Adipose tissue (tissue), 3 donors: ENCODE results near the gene KRTAP4-9. TPM values are rescaled to one million over a fixed set of nuclear protein-coding genes. Genes with fewer than 3 reads are reported as not detected.

Experiments
- H3K27ac ChIP-seq: one replicate; pipeline ENCODE4 v1.5.1; 2013; ENCODE audit warnings: low read depth, low read length
- WGBS, 3 donors: extraction: QIAGEN DNeasy Blood & Tissue Kit; methylation state at CpG; one replicate each; pipeline ENCODE4 v1.1.7; 2013; 5-methylcytosine and 5-hydroxymethylcytosine counted together
- polyA plus RNA-seq, 3 donors: library from polyadenylated mRNA; stranded (reverse); fragments of 200-250 nt; gene quantifications; one replicate each; pipeline ENCODE4 v1.2.3, GENCODE V29; 2013
- donor health status: healthy with polysubstance abuse.
- donor health status: Bipolar disorder and iron deficiency.
- donor health status: healthy.

The KRTAP4-9 gene
- polyA plus RNA-seq, 3 donors, result not detected

GRCh38 chr17:41150026-41150425 is 44.8 kb downstream of the KRTAP4-9 start:
- 80 to 83% (median 83%) methylated on average over 4 of the region's 4 CpGs for WGBS, 3 donors

GRCh38 chr17:41151525-41151924 is 46.3 kb downstream of the KRTAP4-9 start:
- H3K27ac ChIP-seq, result no peak overlapping the region
- 70 to 81% (median 76%) methylated on average over 2 of the region's 2 CpGs for WGBS, 3 donors

More at GRCh38 chr17:41150026-41150425, 44.8 kb downstream of the KRTAP4-9 start:
- H3K27ac ChIP-seq, result no peak overlapping the region

GRCh38 chr17:41153856-41154255 is 48.7 kb downstream of the KRTAP4-9 start:
- H3K27ac ChIP-seq, result no peak overlapping the region
- WGBS, 3 donors, result 8 to 18% (median 10%) methylated on average over 2 of the region's 2 CpGs

Other genes with a start within 250 kb of the KRTAP4-9 start
- not detected for gene KRT12, start 238.2 kb upstream of the KRTAP4-9 start, polyA plus RNA-seq
- 1 to 10 TPM in 1 of 3 donors, under 1 TPM in 2; 0.03 to 6.9 (median 0.22) TPM for gene KRT20, start 220.1 kb upstream of the KRTAP4-9 start, polyA plus RNA-seq
- 1 to 10 TPM in 1 of 3 donors, under 1 TPM in 2; 0.61 to 1.8 (median 0.89) TPM for gene KRT23, start 167.7 kb upstream of the KRTAP4-9 start, polyA plus RNA-seq
- gene KRT39, start 138.4 kb upstream of the KRTAP4-9 start, polyA plus RNA-seq, result under 1 TPM in 1 of 3 donors, not detected in 2; 0.06 TPM
- under 1 TPM in 1 of 3 donors, not detected in 2; 0.15 TPM for gene KRT40, start 121.1 kb upstream of the KRTAP4-9 start, polyA plus RNA-seq
- gene KRTAP3-3, start 111.2 kb upstream of the KRTAP4-9 start, polyA plus RNA-seq, result not detected
- not detected for gene KRTAP3-2, start 105.5 kb upstream of the KRTAP4-9 start, polyA plus RNA-seq
- not detected for gene KRTAP3-1, start 96.3 kb upstream of the KRTAP4-9 start, polyA plus RNA-seq
- gene KRTAP1-5, start 78.2 kb upstream of the KRTAP4-9 start, polyA plus RNA-seq, result under 1 TPM in 1 of 3 donors, not detected in 2; 0.07 TPM
- gene KRTAP1-4, start 75.2 kb upstream of the KRTAP4-9 start, polyA plus RNA-seq, result not detected
- gene KRTAP1-3, start 70.5 kb upstream of the KRTAP4-9 start, polyA plus RNA-seq, result not detected
- not detected for gene KRTAP1-1, start 63.9 kb upstream of the KRTAP4-9 start, polyA plus RNA-seq
- not detected for gene KRTAP2-1, start 58.1 kb upstream of the KRTAP4-9 start, polyA plus RNA-seq
- not detected for gene KRTAP2-2, start 50.2 kb upstream of the KRTAP4-9 start, polyA plus RNA-seq
- not detected for gene KRTAP2-3, start 45.3 kb upstream of the KRTAP4-9 start, polyA plus RNA-seq
- gene KRTAP2-4, start 39.5 kb upstream of the KRTAP4-9 start, polyA plus RNA-seq, result not detected
- gene KRTAP4-7, start 21.2 kb upstream of the KRTAP4-9 start, polyA plus RNA-seq, result not detected
- not detected for gene KRTAP4-8, start 7.2 kb upstream of the KRTAP4-9 start, polyA plus RNA-seq
- not detected for gene KRTAP4-16, start 3.2 kb upstream of the KRTAP4-9 start, polyA plus RNA-seq
- not detected for gene KRTAP4-11, start 13.0 kb downstream of the KRTAP4-9 start, polyA plus RNA-seq
- gene KRTAP4-12, start 18.8 kb downstream of the KRTAP4-9 start, polyA plus RNA-seq, result not detected
- not detected for gene KRTAP4-6, start 35.2 kb downstream of the KRTAP4-9 start, polyA plus RNA-seq
- not detected for gene KRTAP4-5, start 44.4 kb downstream of the KRTAP4-9 start, polyA plus RNA-seq
- not detected for gene KRTAP4-4, start 55.4 kb downstream of the KRTAP4-9 start, polyA plus RNA-seq
- gene KRTAP4-3, start 62.8 kb downstream of the KRTAP4-9 start, polyA plus RNA-seq, result not detected
- gene KRTAP4-2, start 72.8 kb downstream of the KRTAP4-9 start, polyA plus RNA-seq, result not detected
- not detected for gene KRTAP4-1, start 79.5 kb downstream of the KRTAP4-9 start, polyA plus RNA-seq
- gene KRTAP9-1, start 84.5 kb downstream of the KRTAP4-9 start, polyA plus RNA-seq, result not detected
- not detected for gene KRTAP9-2, start 121.3 kb downstream of the KRTAP4-9 start, polyA plus RNA-seq
- gene KRTAP9-3, start 127.1 kb downstream of the KRTAP4-9 start, polyA plus RNA-seq, result not detected
- gene KRTAP9-8, start 132.6 kb downstream of the KRTAP4-9 start, polyA plus RNA-seq, result not detected
- not detected for gene KRTAP9-4, start 144.3 kb downstream of the KRTAP4-9 start, polyA plus RNA-seq
- not detected for gene KRTAP9-9, start 150.0 kb downstream of the KRTAP4-9 start, polyA plus RNA-seq
- not detected for gene KRTAP9-6, start 160.0 kb downstream of the KRTAP4-9 start, polyA plus RNA-seq
- gene KRTAP9-7, start 170.3 kb downstream of the KRTAP4-9 start, polyA plus RNA-seq, result not detected
- not detected for gene KRTAP29-1, start 197.5 kb downstream of the KRTAP4-9 start, polyA plus RNA-seq
- not detected for gene KRTAP16-1, start 203.9 kb downstream of the KRTAP4-9 start, polyA plus RNA-seq
- gene KRTAP17-1, start 210.3 kb downstream of the KRTAP4-9 start, polyA plus RNA-seq, result not detected
- not detected for gene KRT33A, start 245.4 kb downstream of the KRTAP4-9 start, polyA plus RNA-seq